Pancreas (tissue), 10 donors: ENCODE measurements around the gene AKAP13. TPM values are rescaled to one million over a fixed set of nuclear protein-coding genes. Genes with fewer than 3 reads are reported as not detected.

Experiments
- ATAC-seq, 4 donors: fragments of 200-7000 bp; cut with Tn5 transposase; one replicate each; pipeline versions ENCODE4 v1.8.0 to v1.9.1; 2020; ENCODE audit warnings: mild to moderate bottlenecking in 4 of 4, moderate library complexity in 4 of 4
- DNase-seq, 6 donors: peaks; one replicate each; pipeline ENCODE4 v3.0.0-alpha.2; 2020
- FAIRE-seq: peaks from 2 replicates; lab custom pipeline; 2012; peaks lifted over from hg19 to GRCh38; lab: Jason Lieb, UNC
- H3K27ac ChIP-seq, 4 donors: fragments of 200-600 bp; sonication (generic); 1 replicate in 3 of 4; 2 replicates in 1 of 4; pipeline versions ENCODE4 v1.5.0 to v1.8.0; 2020
- H3K27me3 ChIP-seq, 4 donors: fragments of 200-600 bp; one replicate each; pipeline ENCODE4 v1.8.0; 2021
- H3K36me3 ChIP-seq, 3 donors: fragments of 200-600 bp; sonication (generic) in 1 of 3; one replicate each; pipeline versions ENCODE4 v1.5.0 to v1.8.0; 2020 to 2021
- H3K4me1 ChIP-seq, 3 donors: fragments of 200-600 bp; one replicate each; pipeline ENCODE4 v1.8.0; 2021
- H3K4me3 ChIP-seq, 4 donors: fragments of 200-600 bp; sonication (generic) in 2 of 4; one replicate each; pipeline versions ENCODE4 v1.5.0 to v1.8.0; 2020 to 2021
- H3K9me3 ChIP-seq, 4 donors: fragments of 200-600 bp; one replicate each; pipeline ENCODE4 v1.8.0; 2021
- CTCF ChIP-seq, 4 donors: fragments of 200-600 bp; sonication (generic) in 3 of 4; IDR thresholded peaks; one replicate each; pipeline versions ENCODE4 v1.5.0 to v1.8.0; 2021; ENCODE audit warnings: antibody characterized with exemption in 4 of 4
- WGBS, 2 donors: extraction: QIAGEN DNeasy Blood & Tissue Kit; methylation state at CpG; one replicate each; pipeline ENCODE4 v1.1.7; 2013; 5-methylcytosine and 5-hydroxymethylcytosine counted together
- intact Hi-C, 3 donors: fragments of 100-400 bp; cut with DNase I; formaldehyde crosslinking; loops; one replicate each; pipeline versions ENCODE4 v1.11.1 to v1.14.2; 2022
- polyA plus RNA-seq, 2 donors: library from polyadenylated mRNA; stranded (reverse); fragments of 200-250 nt; gene quantifications; one replicate each; pipeline ENCODE4 v1.2.3, GENCODE V29; 2013
- total RNA-seq, 6 donors: library from RNA; stranded (reverse); fragmentation: NEBNext Ultra II Directional in 4 of 6; extraction: Animal tissue kit (Norgen Biotek cat#: 25700) in 4 of 6; gene quantifications; one replicate each; pipeline versions ENCODE4 v1.2.1 to v1.2.4, GENCODE V29; 2021 to 2023
- donor health status: healthy with polysubstance abuse.
- donor health status: DM: no; HTN: no; CAD: no; lungs with moderate emphysema.
- donor health status: DM: no; HTN: no; CAD: no.
- donor health status: control.
- donor health status: control.
- donor health status: Bipolar disorder and iron deficiency.
- donor health status: DM: yes; HTN: yes; CAD: no.
- donor health status: DM: no; HTN: no; CAD: no.
- donor health status: DM: no; HTN: no; CAD: no.
- donor health status: DM: yes; HTN: yes; CAD: no.

Gene AKAP13
- total and polyA plus RNA-seq, 8 donors = 64.9 to 139 (median 89.9) TPM

GRCh38 chr15:85792102-85792731 lies 411.8 kb downstream of the AKAP13 start:
- ATAC-seq (no peak), FAIRE-seq (no peak), DNase-seq (no peak)
- intact Hi-C loops = loop anchor here in 1 of 3 donors (5.0 kb wide), 1 partner anchor 40 kb away; no protein-coding TSS in a partner anchor
- no peak overlapping the region for H3K27ac ChIP-seq
- no peaks in the 10 kb centered on the region for H3K36me3 ChIP-seq
- no peaks in the 10 kb centered on the region for H3K9me3 ChIP-seq
- WGBS, 2 donors = 96% methylated on average over 4 of the region's 4 CpGs
- H3K4me1 ChIP-seq = peaks cover 5 to 9% (median 6%) of the 10 kb centered on the region in 3 donors
- no peaks in the 10 kb centered on the region for H3K27me3 ChIP-seq
- no peak for TF ChIP-seq CTCF (IDR thresholded peaks at IDR 0.05)
- no peak overlapping the region for H3K4me3 ChIP-seq

- no peaks in the 10 kb centered on the region for H3K36me3 ChIP-seq
- DNase-seq (no peak), ATAC-seq (no peak), FAIRE-seq (no peak)
- H3K4me1 ChIP-seq = peaks cover 5 to 9% (median 6%) of the 10 kb centered on the region in 3 donors
- H3K9me3 ChIP-seq = no peaks in the 10 kb centered on the region
- no peak for TF ChIP-seq CTCF (IDR thresholded peaks at IDR 0.05)
- peak overlapping the region in 1 of 4 donors; percentile 17 for H3K27ac ChIP-seq
- 68 to 71% methylated on average over 14 of the region's 14 CpGs for WGBS, 2 donors
- H3K27me3 ChIP-seq = no peaks in the 10 kb centered on the region
- intact Hi-C loops = loop anchor here in 1 of 3 donors (5.0 kb wide), 1 partner anchor 39 kb away; no protein-coding TSS in a partner anchor
- peak overlapping the region in 1 of 4 donors; percentile 79 for H3K4me3 ChIP-seq
Observed at GRCh38 chr15:85792912-85793590, 412.6 kb downstream of the AKAP13 start.

- 1% methylated on average over 56 of the region's 56 CpGs for WGBS, 2 donors
- Histone ChIP-seq H3K36me3 (no peaks in the 10 kb centered on the region), H3K27ac (peak overlapping the region; percentile 71 to 84 (median 80)), H3K27me3 (no peaks in the 10 kb centered on the region), H3K9me3 (no peaks in the 10 kb centered on the region), H3K4me3 (peak overlapping the region; percentile 62 to 91 (median 72)), H3K4me1 (peaks cover 5 to 9% (median 6%) of the 10 kb centered on the region in 3 donors)
- ATAC-seq (peak; percentile 33 to 53 (median 42)), FAIRE-seq (no peak), DNase-seq (peak; percentile 40 to 81 (median 62))
- intact Hi-C loops = loop anchor here in 1 of 3 donors (5.0 kb wide), 1 partner anchor 38 kb away; no protein-coding TSS in a partner anchor
- no peak for TF ChIP-seq CTCF (IDR thresholded peaks at IDR 0.05)
Observed at GRCh38 chr15:85793641-85794597, 413.5 kb downstream of the AKAP13 start.

GRCh38 chr15:85794598-85795336 lies 414.4 kb downstream of the AKAP13 start, which contains the start of gene KLHL25:
Gene KLHL25, minus strand, starts transcription at chr15:85794925. Its CDS starts 25,115 bp downstream, at chr15:85769810.
- Histone ChIP-seq H3K36me3 (no peaks in the 10 kb centered on the region), H3K9me3 (no peaks in the 10 kb centered on the region), H3K4me3 (peak within 1 kb of the TSS; percentile 62 to 91 (median 72)), H3K27me3 (no peaks in the 10 kb centered on the region), H3K27ac (peak within 1 kb of the TSS; percentile 71 to 84 (median 80)), H3K4me1 (peaks cover 5 to 9% (median 6%) of the 10 kb centered on the region in 3 donors)
- DNase-seq (peak; percentile 93 to 97 (median 95)), FAIRE-seq (no peak), ATAC-seq (peak; percentile 95 to 98 (median 96))
- intact Hi-C loops = loop anchor here in 1 of 3 donors (5.0 kb wide), 1 partner anchor 38 kb away; no protein-coding TSS in a partner anchor
- 0 to 1% methylated on average over 41 to 69 of the region's 71 CpGs for whole genome bisulfite sequencing, 2 donors
- no peak for TF ChIP-seq CTCF (IDR thresholded peaks at IDR 0.05)
